DOHH2 (cell line): ENCODE measurements around the gene KIRREL2.
A peak's percentile ranks its signal among the peaks of the same experiment; 100 is the strongest.

ENCODE experiments used
- H3F3A ChIP-seq: fragments of 200-600 bp; sonication (generic), shearing (Covaris generic); 2 replicates; pipeline ENCODE4 v1.6.0; 2016; ENCODE audit warnings: antibody characterized with exemption, mild to moderate bottlenecking; ENCODE audit not compliant: control insufficient read depth, insufficient read depth
- H3K27ac ChIP-seq: fragments of 200-600 bp; sonication (generic); 2 replicates; pipeline ENCODE4 v1.5.1; 2014; ENCODE audit warnings: low read depth, mild to moderate bottlenecking, low read length, moderate library complexity
- H3K27me3 ChIP-seq: fragments of 200-600 bp; sonication (generic); 2 replicates; pipeline ENCODE4 v1.6.1; 2014; ENCODE audit warnings: mild to moderate bottlenecking, low read length, mixed read lengths; ENCODE audit not compliant: control insufficient read depth
- H3K36me3 ChIP-seq: fragments of 200-600 bp; sonication (generic); 2 replicates; pipeline ENCODE4 v1.6.1; 2014; ENCODE audit warnings: mild to moderate bottlenecking, low read length, moderate library complexity, mixed read lengths; ENCODE audit not compliant: control insufficient read depth
- H3K4me1 ChIP-seq: fragments of 200-600 bp; sonication (generic); 2 replicates; pipeline ENCODE4 v1.6.1; 2014; ENCODE audit warnings: mild to moderate bottlenecking, low read length, mixed read lengths; ENCODE audit not compliant: control insufficient read depth
- H3K4me2 ChIP-seq: fragments of 200-600 bp; sonication (generic); 2 replicates; pipeline ENCODE4 v1.6.0; 2014; ENCODE audit warnings: mild to moderate bottlenecking, low read length, moderate library complexity
- H3K4me3 ChIP-seq: fragments of 200-600 bp; sonication (generic); 2 replicates; pipeline ENCODE4 v1.5.1; 2014; ENCODE audit warnings: mild to moderate bottlenecking, low read length, mixed read lengths
- H3K79me2 ChIP-seq: fragments of 200-600 bp; sonication (generic); 2 replicates; pipeline ENCODE4 v1.6.1; 2014; ENCODE audit warnings: mild to moderate bottlenecking, low read length, mixed read lengths; ENCODE audit not compliant: control insufficient read depth
- H3K9me2 ChIP-seq: fragments of 200-600 bp; sonication (generic); replicated peaks from 2 replicates; pipeline ENCODE4 v1.6.1; 2014; ENCODE audit warnings: mild to moderate bottlenecking, low read length, mixed read lengths; ENCODE audit not compliant: control insufficient read depth
- H3K9me3 ChIP-seq: fragments of 200-600 bp; sonication (generic); 2 replicates; pipeline ENCODE4 v1.6.1; 2014; ENCODE audit warnings: antibody characterized with exemption, low read length, mixed read lengths; ENCODE audit not compliant: control insufficient read depth, insufficient read depth
- H4K20me1 ChIP-seq: fragments of 200-600 bp; sonication (generic); 2 replicates; pipeline ENCODE4 v1.6.0; 2014; ENCODE audit warnings: low read depth, mild to moderate bottlenecking, antibody characterized with exemption, low read length, moderate library complexity; ENCODE audit not compliant: control insufficient read depth, insufficient read depth
- EZH2phosphoT487 ChIP-seq: fragments of 200-600 bp; sonication (generic); IDR thresholded peaks from 2 replicates; pipeline ENCODE4 v1.6.1; 2017; ENCODE audit warnings: borderline replicate concordance, mild to moderate bottlenecking, antibody characterized with exemption, low read length, moderate library complexity, mixed read lengths
- TF ChIP-seq, protein P1 (sequence below): fragments of 200-600 bp; sonication (generic); IDR thresholded peaks from one replicate; pipeline ENCODE4 v1.5.1; 2014; ENCODE audit warnings: antibody characterized with exemption, mild to moderate bottlenecking, low read depth, low read length; ENCODE audit not compliant: poor library complexity, severe bottlenecking

The KIRREL2 gene

DNA sequence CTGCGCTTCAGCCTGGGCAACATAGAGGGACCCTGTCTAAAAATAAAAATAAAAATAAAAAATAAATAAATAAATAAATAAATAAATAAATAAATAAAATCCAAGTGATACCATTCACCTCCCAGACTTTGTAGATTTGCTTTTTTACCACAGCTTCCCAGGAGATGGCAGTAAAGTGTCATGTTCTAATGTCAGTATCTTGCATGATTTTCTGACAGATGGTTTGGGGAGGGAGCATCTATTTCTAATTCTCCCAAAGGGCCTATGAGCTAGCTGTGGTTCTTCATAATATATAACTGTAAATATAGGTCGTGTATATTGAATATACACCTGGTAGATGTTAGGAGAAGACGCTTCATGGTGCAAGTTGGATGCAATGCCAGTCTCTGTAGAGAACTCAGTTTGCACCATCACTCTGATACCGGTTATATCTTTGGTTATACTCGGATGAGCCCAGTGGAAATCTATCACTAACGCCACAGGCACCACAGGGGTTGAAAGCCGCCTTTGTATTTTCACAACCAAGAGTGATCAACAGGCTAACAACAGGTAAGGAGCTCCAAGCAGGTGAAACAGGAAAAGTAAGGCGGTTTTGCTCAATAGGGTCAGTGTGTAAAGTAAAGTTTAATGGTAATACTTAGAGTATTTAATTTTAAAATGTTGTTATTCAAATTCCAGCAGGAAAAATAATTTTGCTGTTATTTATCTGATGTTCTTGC lies 25.6 kb downstream of the KIRREL2 start:
- Histone ChIP-seq H4K20me1 (no peaks in the 10 kb centered on the region), H3K9me2 (no peaks in the 10 kb centered on the region), H3K4me2 (peak overlapping the region; percentile 30)

GRCh38 chr19:35883882-35884281 lies 27.2 kb downstream of the KIRREL2 start:
- Histone ChIP-seq H3K9me2 (no peaks in the 10 kb centered on the region), H3F3A (peaks cover 18% of the 10 kb centered on the region), H3K9me3 (no peaks in the 10 kb centered on the region), H3K27ac (no peak overlapping the region), H3K4me3 (no peak overlapping the region), H3K4me1 (peaks cover 18% of the 10 kb centered on the region), H3K36me3 (peaks cover 20% of the 10 kb centered on the region), H3K4me2 (no peak overlapping the region), H3K27me3 (peaks cover 5% of the 10 kb centered on the region; the same call in 1 of the 2 replicates), H4K20me1 (0 out of 2 replicates have a peak, but pooled peaks cover 4% of the 10 kb centered on the region), H3K79me2 (no peaks in the 10 kb centered on the region)
- TF ChIP-seq EZH2phosphoT487, result no peak
- TF ChIP-seq, protein P1, sequence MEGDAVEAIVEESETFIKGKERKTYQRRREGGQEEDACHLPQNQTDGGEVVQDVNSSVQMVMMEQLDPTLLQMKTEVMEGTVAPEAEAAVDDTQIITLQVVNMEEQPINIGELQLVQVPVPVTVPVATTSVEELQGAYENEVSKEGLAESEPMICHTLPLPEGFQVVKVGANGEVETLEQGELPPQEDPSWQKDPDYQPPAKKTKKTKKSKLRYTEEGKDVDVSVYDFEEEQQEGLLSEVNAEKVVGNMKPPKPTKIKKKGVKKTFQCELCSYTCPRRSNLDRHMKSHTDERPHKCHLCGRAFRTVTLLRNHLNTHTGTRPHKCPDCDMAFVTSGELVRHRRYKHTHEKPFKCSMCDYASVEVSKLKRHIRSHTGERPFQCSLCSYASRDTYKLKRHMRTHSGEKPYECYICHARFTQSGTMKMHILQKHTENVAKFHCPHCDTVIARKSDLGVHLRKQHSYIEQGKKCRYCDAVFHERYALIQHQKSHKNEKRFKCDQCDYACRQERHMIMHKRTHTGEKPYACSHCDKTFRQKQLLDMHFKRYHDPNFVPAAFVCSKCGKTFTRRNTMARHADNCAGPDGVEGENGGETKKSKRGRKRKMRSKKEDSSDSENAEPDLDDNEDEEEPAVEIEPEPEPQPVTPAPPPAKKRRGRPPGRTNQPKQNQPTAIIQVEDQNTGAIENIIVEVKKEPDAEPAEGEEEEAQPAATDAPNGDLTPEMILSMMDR, result no peak

More for the DNA sequence above, 25.6 kb downstream of the KIRREL2 start:
- Histone ChIP-seq H3K27ac (peak overlapping the region; percentile 13; the same call in 1 of the 2 replicates), H3K27me3 (peaks cover 7% of the 10 kb centered on the region; the same call in 1 of the 2 replicates), H3F3A (peaks cover 18% of the 10 kb centered on the region), H3K79me2 (no peaks in the 10 kb centered on the region), H3K36me3 (peaks cover 5% of the 10 kb centered on the region; the same call in 1 of the 2 replicates), H3K9me3 (no peaks in the 10 kb centered on the region), H3K4me3 (no peak overlapping the region), H3K4me1 (peaks cover 18% of the 10 kb centered on the region)
- no peak for TF ChIP-seq EZH2phosphoT487
- TF ChIP-seq, protein P1, result peak; percentile 42

DNA sequence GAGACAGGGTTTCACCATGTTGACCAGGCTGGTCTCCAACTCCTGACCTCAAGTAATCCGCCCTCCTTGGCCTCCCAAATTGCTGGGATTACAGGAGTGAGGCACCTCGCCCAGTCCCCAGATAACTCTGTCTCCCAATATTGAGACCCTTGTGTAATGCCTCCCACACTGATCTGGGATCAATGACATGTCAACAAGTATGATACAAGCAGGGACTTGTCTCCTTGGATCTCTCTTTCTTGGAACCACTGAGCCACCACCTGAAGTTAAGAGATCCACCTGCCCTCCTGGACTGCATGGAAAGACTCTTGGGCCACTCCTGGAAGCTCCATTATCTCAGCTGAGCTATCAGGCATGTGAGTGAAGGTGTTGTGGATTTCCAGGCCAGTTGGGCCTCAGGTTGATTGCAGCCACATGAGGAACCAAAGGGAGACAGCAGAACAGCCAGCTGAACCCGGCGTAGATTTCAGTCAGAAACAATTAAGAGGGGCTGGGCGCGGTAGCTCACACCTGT lies 28.6 kb downstream of the KIRREL2 start:
- Histone ChIP-seq H3K9me2 (no peaks in the 10 kb centered on the region), H3K36me3 (peaks cover 34% of the 10 kb centered on the region), H3K79me2 (no peaks in the 10 kb centered on the region), H3K27me3 (no peaks in the 10 kb centered on the region), H3F3A (peaks cover 18% of the 10 kb centered on the region), H3K4me1 (peaks cover 12% of the 10 kb centered on the region), H4K20me1 (0 out of 2 replicates have a peak, but pooled peaks cover 4% of the 10 kb centered on the region), H3K27ac (no peak overlapping the region), H3K9me3 (no peaks in the 10 kb centered on the region), H3K4me2 (no peak overlapping the region), H3K4me3 (no peak overlapping the region)
- TF ChIP-seq, protein P1, result no peak
- no peak for TF ChIP-seq EZH2phosphoT487
